ENCODE results near the gene NTN1. TPM values are rescaled to one million over a fixed set of nuclear protein-coding genes. Genes with fewer than 3 reads are reported as not detected.

The NTN1 gene
- total and polyA plus RNA-seq, 2 experiments from 2014 or later, result 0.42 to 2.1 TPM

DNA sequence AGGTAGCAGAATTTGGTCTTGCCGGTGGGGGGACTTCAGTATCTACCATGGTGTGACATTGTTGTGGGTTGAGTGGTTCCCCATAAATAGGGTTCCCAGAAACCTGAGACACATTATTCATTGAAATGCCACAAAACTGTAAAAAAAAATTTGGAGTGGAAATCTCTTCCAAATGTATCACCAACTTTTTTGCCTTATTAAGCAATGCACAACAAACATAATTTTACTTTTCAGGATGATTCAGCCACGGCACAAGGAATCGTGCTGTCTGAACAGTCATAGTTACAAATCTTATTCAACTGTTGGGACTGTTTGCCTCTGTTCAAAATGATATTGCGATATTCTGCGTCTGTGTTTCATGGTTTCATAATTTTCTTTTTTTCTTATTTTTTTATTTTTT, 181.2 kb downstream of the NTN1 start:
- no peak for DNase-seq (ENCODE audit: low spot score)
- WGBS (ENCODE audit: low lambda C conversion rate, missing lambda C conversion rate), result 94% methylated on average over 5 of the region's 5 CpGs
- TF ChIP-seq EZH2phosphoT487 (IDR thresholded peaks at IDR 0.05; ENCODE audit: low read depth, severe bottlenecking, unreplicated experiment) (no peak), EZH2 (IDR thresholded peaks at IDR 0.05; ENCODE audit: borderline replicate concordance) (no peak), CTCF (IDR thresholded peaks at IDR 0.05; ENCODE audit: poor library complexity) (no peak)
- H3K4me2 ChIP-seq, result no peak overlapping the region
- H3K79me2 ChIP-seq, result no peaks in the 10 kb centered on the region
- no peaks in the 10 kb centered on the region for H3K9me2 ChIP-seq (replicated peaks; ENCODE audit: insufficient read depth)
- H3K27ac ChIP-seq, result no peak overlapping the region
- no peak overlapping the region for H2AFZ ChIP-seq
- H3K9me3 ChIP-seq (ENCODE audit: low read depth), result no peaks in the 10 kb centered on the region
- no peaks in the 10 kb centered on the region for H3K36me3 ChIP-seq (replicated peaks; ENCODE audit: insufficient read depth, low read depth)
- H4K20me1 ChIP-seq (ENCODE audit: insufficient read depth, poor library complexity, severe bottlenecking), result no peaks in the 10 kb centered on the region
- H3K4me3 ChIP-seq, result no peak overlapping the region
- H3K27me3 ChIP-seq, result no peaks in the 10 kb centered on the region
- H3K4me1 ChIP-seq (ENCODE audit: insufficient read depth), result peaks cover 12% of the 10 kb centered on the region

- Histone ChIP-seq H3K79me2 (no peaks in the 10 kb centered on the region), H3K27ac (no peak overlapping the region), H3K4me3 (no peak overlapping the region), H3K27me3 (no peaks in the 10 kb centered on the region), H3K36me3 (replicated peaks; ENCODE audit: insufficient read depth, low read depth) (no peaks in the 10 kb centered on the region), H2AFZ (no peak overlapping the region), H4K20me1 (ENCODE audit: insufficient read depth, poor library complexity, severe bottlenecking) (no peaks in the 10 kb centered on the region), H3K4me1 (ENCODE audit: insufficient read depth) (peaks cover 12% of the 10 kb centered on the region), H3K9me2 (replicated peaks; ENCODE audit: insufficient read depth) (no peaks in the 10 kb centered on the region), H3K9me3 (ENCODE audit: low read depth) (no peaks in the 10 kb centered on the region), H3K4me2 (no peak overlapping the region)
- DNase-seq (ENCODE audit: low spot score), result no peak
- WGBS (ENCODE audit: low lambda C conversion rate, missing lambda C conversion rate), result 81% methylated on average over 2 of the region's 3 CpGs
- TF ChIP-seq EZH2phosphoT487 (IDR thresholded peaks at IDR 0.05; ENCODE audit: low read depth, severe bottlenecking, unreplicated experiment) (no peak), EZH2 (IDR thresholded peaks at IDR 0.05; ENCODE audit: borderline replicate concordance) (no peak), CTCF (IDR thresholded peaks at IDR 0.05; ENCODE audit: poor library complexity) (no peak)
Measured at GRCh38 chr17:9203771-9204425, 182.6 kb downstream of the NTN1 start.

- Histone ChIP-seq H4K20me1 (ENCODE audit: insufficient read depth, poor library complexity, severe bottlenecking) (no peaks in the 10 kb centered on the region), H3K36me3 (replicated peaks; ENCODE audit: insufficient read depth, low read depth) (no peaks in the 10 kb centered on the region), H3K9me2 (replicated peaks; ENCODE audit: insufficient read depth) (no peaks in the 10 kb centered on the region), H2AFZ (no peak overlapping the region), H3K9me3 (ENCODE audit: low read depth) (no peaks in the 10 kb centered on the region), H3K79me2 (no peaks in the 10 kb centered on the region), H3K4me1 (ENCODE audit: insufficient read depth) (peaks cover 12% of the 10 kb centered on the region), H3K27me3 (no peaks in the 10 kb centered on the region), H3K4me3 (no peak overlapping the region), H3K27ac (no peak overlapping the region), H3K4me2 (no peak overlapping the region)
- TF ChIP-seq EZH2phosphoT487 (IDR thresholded peaks at IDR 0.05; ENCODE audit: low read depth, severe bottlenecking, unreplicated experiment) (no peak), CTCF (IDR thresholded peaks at IDR 0.05; ENCODE audit: poor library complexity) (no peak), EZH2 (IDR thresholded peaks at IDR 0.05; ENCODE audit: borderline replicate concordance) (no peak)
- DNase-seq (ENCODE audit: low spot score), result no peak
- 93% methylated on average over 5 of the region's 5 CpGs for WGBS (ENCODE audit: low lambda C conversion rate, missing lambda C conversion rate)
Measured at GRCh38 chr17:9204637-9205329, 183.5 kb downstream of the NTN1 start.

Measured in hepatocyte (in vitro differentiated cells).